22Rv1 (cell line): ENCODE measurements around the gene PTPRM.

Source experiments
- H3K27ac ChIP-seq: fragments of 450-650 bp; 2 replicates; pipeline ENCODE4 v1.5.1; 2017
- ZFX ChIP-seq: fragments of 450-650 bp; IDR thresholded peaks from 2 replicates; pipeline ENCODE4 v1.6.1; 2017; ENCODE audit warnings: antibody characterized with exemption, borderline replicate concordance
- TF ChIP-seq, protein P1 (sequence below): fragments of 450-650 bp; IDR thresholded peaks from 2 replicates; pipeline ENCODE4 v1.5.1; 2017; ENCODE audit warnings: mild to moderate bottlenecking

Gene PTPRM

DNA sequence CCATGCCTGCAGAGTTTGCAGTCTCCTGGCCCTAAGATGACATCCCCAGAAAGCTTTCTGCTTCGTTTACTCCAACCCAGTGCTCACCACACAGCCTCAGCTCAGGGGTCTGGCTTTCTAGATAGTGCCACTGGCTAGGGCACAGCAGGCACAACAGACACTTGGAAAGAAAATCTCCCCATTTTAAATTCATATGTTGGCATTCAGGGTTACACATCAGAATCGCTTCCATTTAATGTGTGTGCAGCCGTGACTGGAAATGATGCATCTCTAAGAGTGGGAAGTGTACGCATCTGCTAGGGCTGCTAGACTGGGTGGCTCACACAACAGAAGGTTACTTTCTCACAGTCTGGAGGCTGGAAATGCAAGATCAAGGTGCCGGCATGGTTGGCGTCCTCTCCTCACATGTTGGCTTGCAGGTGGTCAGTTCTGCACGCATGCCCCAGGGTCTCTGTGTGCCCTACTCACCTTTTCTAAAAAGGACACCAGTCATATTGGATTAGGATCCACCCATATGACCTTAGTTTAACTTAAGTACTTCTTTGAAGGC is 712.7 kb downstream of the PTPRM start:
- no peak overlapping the region for H3K27ac ChIP-seq

DNA sequence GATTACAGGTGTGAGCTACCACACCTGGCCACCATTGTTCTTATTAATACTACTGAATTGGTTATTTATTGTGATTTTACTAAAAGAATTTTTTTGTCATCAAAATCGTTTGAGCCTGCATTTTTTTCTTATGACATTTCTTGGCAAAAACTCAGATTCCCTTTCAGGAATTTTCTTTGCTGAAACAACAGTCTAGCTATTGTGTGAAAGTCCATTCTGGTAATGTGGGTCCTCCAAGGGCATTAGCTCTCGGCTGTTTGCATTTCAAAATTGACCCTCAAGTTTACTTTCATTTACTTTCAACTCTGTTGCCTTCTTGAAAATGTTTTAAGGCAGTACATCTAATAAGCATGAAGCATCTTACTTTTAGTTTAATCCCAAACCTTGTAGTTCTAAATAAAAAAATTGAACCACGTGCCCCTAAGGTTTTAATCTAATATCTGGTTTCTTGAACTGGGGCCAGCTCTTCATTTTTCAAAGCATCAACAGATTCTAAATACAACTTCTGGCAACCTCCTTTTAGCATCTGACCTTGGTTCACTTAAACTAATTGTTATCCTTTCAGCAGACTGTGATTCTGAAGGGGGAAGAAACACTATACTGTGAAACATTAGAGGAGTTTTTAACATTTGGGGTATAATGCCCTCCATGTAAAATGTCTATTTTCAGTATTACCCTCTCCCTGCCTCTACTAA is 716.9 kb downstream of the PTPRM start:
- TF ChIP-seq ZFX: no peak
- TF ChIP-seq, protein P1, sequence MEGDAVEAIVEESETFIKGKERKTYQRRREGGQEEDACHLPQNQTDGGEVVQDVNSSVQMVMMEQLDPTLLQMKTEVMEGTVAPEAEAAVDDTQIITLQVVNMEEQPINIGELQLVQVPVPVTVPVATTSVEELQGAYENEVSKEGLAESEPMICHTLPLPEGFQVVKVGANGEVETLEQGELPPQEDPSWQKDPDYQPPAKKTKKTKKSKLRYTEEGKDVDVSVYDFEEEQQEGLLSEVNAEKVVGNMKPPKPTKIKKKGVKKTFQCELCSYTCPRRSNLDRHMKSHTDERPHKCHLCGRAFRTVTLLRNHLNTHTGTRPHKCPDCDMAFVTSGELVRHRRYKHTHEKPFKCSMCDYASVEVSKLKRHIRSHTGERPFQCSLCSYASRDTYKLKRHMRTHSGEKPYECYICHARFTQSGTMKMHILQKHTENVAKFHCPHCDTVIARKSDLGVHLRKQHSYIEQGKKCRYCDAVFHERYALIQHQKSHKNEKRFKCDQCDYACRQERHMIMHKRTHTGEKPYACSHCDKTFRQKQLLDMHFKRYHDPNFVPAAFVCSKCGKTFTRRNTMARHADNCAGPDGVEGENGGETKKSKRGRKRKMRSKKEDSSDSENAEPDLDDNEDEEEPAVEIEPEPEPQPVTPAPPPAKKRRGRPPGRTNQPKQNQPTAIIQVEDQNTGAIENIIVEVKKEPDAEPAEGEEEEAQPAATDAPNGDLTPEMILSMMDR: no peak

More for the DNA sequence above, 712.7 kb downstream of the PTPRM start:
- no peak for TF ChIP-seq ZFX
- TF ChIP-seq, protein P1: no peak

DNA sequence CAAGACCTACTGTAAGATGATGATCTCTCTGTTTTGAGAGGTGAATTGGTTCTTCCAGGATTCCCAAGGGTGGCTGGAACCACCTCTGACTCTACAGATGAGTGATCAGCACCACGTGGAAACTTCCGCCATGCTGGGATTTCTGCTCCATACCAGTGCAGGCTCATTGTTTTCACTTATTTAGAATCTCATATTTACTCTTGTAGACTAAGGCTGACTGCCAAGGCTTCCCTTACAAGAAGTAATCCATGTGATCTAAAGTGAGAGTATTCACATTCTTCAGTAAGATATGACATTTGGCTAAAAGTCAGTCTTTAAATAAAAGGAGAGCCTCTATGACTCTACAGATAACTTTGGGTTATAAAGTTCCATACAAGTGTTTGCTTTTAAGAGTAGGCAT is 719.2 kb downstream of the PTPRM start:
- H3K27ac ChIP-seq: no peak overlapping the region
- no peak for TF ChIP-seq ZFX
- TF ChIP-seq, protein P1: no peak

More for the DNA sequence above, 716.9 kb downstream of the PTPRM start:
- no peak overlapping the region for H3K27ac ChIP-seq

DNA sequence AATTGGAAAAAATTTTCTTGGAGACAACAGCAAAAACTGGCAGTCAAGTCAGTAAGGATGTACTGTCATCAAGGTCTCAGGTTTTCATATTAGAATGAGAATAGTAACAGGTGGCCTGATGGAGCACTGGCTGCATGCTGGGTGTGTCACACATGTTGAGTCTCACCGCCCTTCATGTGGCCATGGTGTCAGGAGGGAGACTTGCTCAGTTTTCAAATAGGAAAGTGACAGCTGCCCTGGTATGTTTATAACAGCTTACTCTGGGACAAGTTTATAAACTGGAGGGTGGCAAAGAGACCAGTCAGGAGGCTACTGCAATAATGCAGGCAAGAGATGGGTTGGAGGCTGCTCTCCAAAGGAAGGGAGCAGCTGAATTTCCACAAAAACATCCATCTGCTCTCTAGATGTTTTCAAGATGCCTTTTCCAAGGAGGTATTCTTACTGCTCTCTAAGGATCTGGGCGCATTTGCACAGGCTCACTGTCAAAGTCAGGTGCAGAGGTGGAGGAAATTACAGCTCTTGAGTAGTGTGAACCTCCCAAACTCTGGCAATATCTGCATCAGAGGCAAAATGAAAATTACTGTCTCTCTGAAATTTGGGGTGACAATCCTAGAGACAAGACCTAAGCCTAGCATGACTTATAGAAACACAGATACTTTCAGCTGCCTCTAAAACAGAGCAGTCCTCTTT is 720.2 kb downstream of the PTPRM start:
- TF ChIP-seq, protein P1: no peak
- no peak for TF ChIP-seq ZFX
- no peak overlapping the region for H3K27ac ChIP-seq

DNA sequence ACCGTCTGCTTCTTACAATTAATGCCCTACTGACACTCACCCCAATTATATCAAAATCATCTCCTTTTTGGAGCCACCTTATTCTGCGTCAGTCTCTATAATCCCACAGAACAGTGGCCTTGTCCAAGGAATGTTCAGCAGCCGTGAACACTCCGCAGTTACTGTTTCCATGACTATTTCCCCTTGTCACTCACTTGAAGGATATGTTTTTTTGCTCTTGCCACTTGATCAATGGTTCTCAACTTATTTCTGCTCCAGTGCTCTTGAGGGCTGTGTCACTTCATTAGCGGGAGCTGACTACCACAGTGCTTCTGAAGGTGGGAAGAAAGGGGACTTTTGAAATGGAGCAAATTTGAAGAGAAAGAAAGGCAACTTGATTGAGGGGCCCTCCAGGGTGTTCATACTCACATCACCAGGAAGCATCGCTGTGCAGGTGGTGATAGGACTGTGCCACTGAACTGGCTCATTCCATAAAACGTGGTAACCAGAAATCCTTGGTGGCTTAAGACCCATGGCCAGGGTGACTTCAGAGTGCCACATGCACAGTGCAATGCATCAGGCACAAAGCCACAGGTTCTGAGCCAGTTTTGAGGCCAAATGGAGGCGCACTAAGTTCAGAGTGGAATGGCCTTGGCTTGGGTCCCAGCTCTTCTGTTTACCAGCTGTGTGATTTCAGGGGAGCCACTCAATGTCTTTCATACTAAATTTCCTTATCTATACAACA is 721.5 kb downstream of the PTPRM start:
- no peak overlapping the region for H3K27ac ChIP-seq
- TF ChIP-seq, protein P1: no peak
- no peak for TF ChIP-seq ZFX

DNA sequence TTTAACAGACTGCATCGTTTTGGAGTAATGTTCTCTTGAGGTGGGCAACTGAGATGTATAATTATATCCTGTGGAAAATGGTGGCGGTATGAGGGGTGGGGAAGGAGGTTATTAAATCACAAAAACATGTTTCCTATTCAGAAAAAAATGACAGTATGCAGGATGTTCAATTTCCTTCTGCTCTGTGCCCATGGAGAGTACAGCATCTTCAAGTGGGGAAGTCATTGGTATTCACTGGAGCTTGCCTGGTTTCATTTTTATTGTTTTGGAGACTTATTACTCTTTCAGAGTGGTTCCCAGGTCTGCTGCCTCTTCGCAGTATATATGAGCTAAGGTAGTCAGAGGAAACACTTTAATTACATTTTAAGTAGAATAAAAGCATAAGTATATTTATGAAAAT is 723.3 kb downstream of the PTPRM start:
- TF ChIP-seq, protein P1: no peak
- no peak for TF ChIP-seq ZFX
- H3K27ac ChIP-seq: no peak overlapping the region
